Measurements from ENCODE around the gene GPATCH2L. TPM values are rescaled to one million over a fixed set of nuclear protein-coding genes. Genes with fewer than 3 reads are reported as not detected.
A peak's percentile ranks its signal among the peaks of the same experiment; 100 is the strongest.

The GPATCH2L gene
- total RNA-seq, 1 donor from 2014 or later: 78.8 TPM

DNA sequence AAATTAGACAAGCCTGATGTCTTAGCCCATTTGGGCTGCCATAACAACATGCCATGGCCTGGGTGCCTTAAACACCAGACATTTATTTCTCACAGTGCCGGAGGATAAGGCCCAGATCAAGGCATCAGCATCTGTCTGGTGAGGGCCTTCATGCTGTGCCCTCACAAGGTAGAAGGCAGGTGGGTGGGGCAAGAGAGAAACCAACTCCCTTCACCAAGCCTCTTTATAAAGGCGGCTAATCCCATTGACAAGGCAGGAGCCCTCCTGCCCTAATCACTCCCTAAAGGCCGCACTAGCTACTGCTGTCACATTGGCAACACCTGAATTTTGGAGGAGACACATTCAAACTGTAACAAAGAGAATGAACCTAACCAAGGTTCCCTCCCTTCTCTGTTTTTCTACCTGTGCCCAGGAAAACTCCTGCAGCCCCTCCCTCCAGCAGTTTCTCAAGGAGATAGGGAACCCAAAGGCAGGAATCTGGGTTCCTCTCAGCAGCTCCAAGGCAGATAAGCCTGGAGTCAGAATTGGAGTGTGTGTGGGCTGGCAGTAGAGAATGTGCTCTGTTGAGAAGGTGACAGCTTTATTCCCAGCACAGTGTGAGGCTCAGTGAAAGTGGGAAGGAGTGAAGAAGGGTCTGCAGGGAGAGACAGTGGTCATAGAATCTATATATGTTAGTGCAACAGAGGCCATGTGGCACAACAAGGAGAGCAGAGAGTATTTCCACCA is 21.7 kb upstream of the GPATCH2L start:
- H3K27ac Mint-ChIP-seq (ENCODE audit: unreplicated experiment): no peak overlapping the region
- H3K4me1 Mint-ChIP-seq (ENCODE audit: unreplicated experiment): peaks cover 2% of the 10 kb centered on the region
- TF ChIP-seq, protein P1, sequence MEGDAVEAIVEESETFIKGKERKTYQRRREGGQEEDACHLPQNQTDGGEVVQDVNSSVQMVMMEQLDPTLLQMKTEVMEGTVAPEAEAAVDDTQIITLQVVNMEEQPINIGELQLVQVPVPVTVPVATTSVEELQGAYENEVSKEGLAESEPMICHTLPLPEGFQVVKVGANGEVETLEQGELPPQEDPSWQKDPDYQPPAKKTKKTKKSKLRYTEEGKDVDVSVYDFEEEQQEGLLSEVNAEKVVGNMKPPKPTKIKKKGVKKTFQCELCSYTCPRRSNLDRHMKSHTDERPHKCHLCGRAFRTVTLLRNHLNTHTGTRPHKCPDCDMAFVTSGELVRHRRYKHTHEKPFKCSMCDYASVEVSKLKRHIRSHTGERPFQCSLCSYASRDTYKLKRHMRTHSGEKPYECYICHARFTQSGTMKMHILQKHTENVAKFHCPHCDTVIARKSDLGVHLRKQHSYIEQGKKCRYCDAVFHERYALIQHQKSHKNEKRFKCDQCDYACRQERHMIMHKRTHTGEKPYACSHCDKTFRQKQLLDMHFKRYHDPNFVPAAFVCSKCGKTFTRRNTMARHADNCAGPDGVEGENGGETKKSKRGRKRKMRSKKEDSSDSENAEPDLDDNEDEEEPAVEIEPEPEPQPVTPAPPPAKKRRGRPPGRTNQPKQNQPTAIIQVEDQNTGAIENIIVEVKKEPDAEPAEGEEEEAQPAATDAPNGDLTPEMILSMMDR (IDR thresholded peaks at IDR 0.05; ENCODE audit: unreplicated experiment): no peak
- H3K36me3 Mint-ChIP-seq (ENCODE audit: low read depth, unreplicated experiment): no peaks in the 10 kb centered on the region
- H3K4me3 Mint-ChIP-seq (ENCODE audit: unreplicated experiment): no peak overlapping the region
- DNase-seq (ENCODE audit: low spot score): no peak
- H3K27me3 Mint-ChIP-seq (ENCODE audit: unreplicated experiment): peaks cover 7% of the 10 kb centered on the region
- H3K9me3 Mint-ChIP-seq (ENCODE audit: unreplicated experiment): no peaks in the 10 kb centered on the region

- Mint-ChIP-seq H3K36me3 (ENCODE audit: low read depth, unreplicated experiment) (no peaks in the 10 kb centered on the region), H3K9me3 (ENCODE audit: unreplicated experiment) (no peaks in the 10 kb centered on the region), H3K27ac (ENCODE audit: unreplicated experiment) (no peak overlapping the region), H3K4me1 (ENCODE audit: unreplicated experiment) (peaks cover 5% of the 10 kb centered on the region), H3K4me3 (ENCODE audit: unreplicated experiment) (no peak overlapping the region), H3K27me3 (ENCODE audit: unreplicated experiment) (peaks cover 7% of the 10 kb centered on the region)
- DNase-seq (ENCODE audit: low spot score): no peak
- TF ChIP-seq, protein P1 (IDR thresholded peaks at IDR 0.05; ENCODE audit: unreplicated experiment): no peak
Observed at GRCh38 chr14:76131071-76131965, 20.4 kb upstream of the GPATCH2L start.

- peaks cover 13% of the 10 kb centered on the region for H3K27me3 Mint-ChIP-seq (ENCODE audit: unreplicated experiment)
- peak; percentile 51 for DNase-seq (ENCODE audit: low spot score)
Observed at GRCh38 chr14:76133103-76133502, 18.6 kb upstream of the GPATCH2L start.

DNA sequence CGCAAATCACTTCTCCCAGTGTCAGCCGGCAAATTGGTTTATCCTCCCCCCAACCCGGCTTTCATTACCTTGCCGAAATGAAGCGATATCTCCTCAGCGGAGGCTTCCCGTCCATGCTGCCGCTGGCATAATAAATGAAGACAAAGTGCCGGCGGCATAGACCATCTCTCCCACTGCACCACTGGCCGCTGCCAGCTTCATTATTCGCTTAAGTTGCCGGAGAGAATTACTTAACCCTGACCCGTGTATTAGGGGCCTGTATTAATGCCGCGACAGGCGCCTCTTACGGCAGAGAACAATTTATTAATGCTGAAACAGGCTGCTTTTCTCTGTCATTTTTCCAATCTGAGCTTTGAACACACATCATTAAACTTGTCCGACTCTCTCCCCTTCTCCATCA is 17.5 kb upstream of the GPATCH2L start:
- peaks cover 18% of the 10 kb centered on the region for H3K27me3 Mint-ChIP-seq (ENCODE audit: unreplicated experiment)
- peaks cover 19% of the 10 kb centered on the region for H3K4me1 Mint-ChIP-seq (ENCODE audit: unreplicated experiment)
- TF ChIP-seq, protein P1 (IDR thresholded peaks at IDR 0.05; ENCODE audit: unreplicated experiment): no peak
- H3K9me3 Mint-ChIP-seq (ENCODE audit: unreplicated experiment): no peaks in the 10 kb centered on the region
- no peak overlapping the region for H3K27ac Mint-ChIP-seq (ENCODE audit: unreplicated experiment)
- no peaks in the 10 kb centered on the region for H3K36me3 Mint-ChIP-seq (ENCODE audit: low read depth, unreplicated experiment)
- H3K4me3 Mint-ChIP-seq (ENCODE audit: unreplicated experiment): no peak overlapping the region
- no peak for DNase-seq (ENCODE audit: low spot score)

More at GRCh38 chr14:76133103-76133502, 18.6 kb upstream of the GPATCH2L start:
- H3K36me3 Mint-ChIP-seq (ENCODE audit: low read depth, unreplicated experiment): no peaks in the 10 kb centered on the region
- peaks cover 13% of the 10 kb centered on the region for H3K4me1 Mint-ChIP-seq (ENCODE audit: unreplicated experiment)
- TF ChIP-seq, protein P1 (IDR thresholded peaks at IDR 0.05; ENCODE audit: unreplicated experiment): no peak
- no peak overlapping the region for H3K4me3 Mint-ChIP-seq (ENCODE audit: unreplicated experiment)
- no peaks in the 10 kb centered on the region for H3K9me3 Mint-ChIP-seq (ENCODE audit: unreplicated experiment)
- no peak overlapping the region for H3K27ac Mint-ChIP-seq (ENCODE audit: unreplicated experiment)
